Measurements from ENCODE around the gene DCAF8L2.
"Not testable (repeated sequence)": the region's sequence is repeated elsewhere in the genome, so short reads cannot be mapped to it uniquely, and the experiment has no call there.

The DCAF8L2 gene

DNA sequence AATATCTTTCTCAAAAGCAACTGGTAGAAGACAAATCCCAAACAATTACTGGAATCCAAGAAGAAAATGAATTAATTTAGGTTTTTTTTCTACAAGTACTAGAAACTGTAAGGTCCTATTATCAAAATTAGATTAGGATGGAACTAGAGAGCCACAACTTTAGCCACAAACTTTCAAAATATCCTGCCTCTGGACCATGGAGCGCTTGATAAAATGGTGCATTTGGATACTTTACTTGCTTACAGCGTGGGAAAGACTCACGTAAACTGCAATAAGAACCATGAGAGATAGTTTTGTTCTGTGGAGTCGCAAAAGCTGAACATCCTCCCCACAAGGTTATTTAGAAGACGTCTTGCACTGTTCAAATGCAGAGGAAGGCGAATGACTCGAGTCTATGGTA is at the start of gene DCAF8L2:
Gene DCAF8L2, plus strand, starts transcription at position 301 of the 400 bp plus-strand sequence. CDS start 156,552 bp downstream, outside the sequence.
- no peak for FAIRE-seq
- DNase-seq (ENCODE audit: extremely low spot score, insufficient read length, low read depth): no peak

DNA sequence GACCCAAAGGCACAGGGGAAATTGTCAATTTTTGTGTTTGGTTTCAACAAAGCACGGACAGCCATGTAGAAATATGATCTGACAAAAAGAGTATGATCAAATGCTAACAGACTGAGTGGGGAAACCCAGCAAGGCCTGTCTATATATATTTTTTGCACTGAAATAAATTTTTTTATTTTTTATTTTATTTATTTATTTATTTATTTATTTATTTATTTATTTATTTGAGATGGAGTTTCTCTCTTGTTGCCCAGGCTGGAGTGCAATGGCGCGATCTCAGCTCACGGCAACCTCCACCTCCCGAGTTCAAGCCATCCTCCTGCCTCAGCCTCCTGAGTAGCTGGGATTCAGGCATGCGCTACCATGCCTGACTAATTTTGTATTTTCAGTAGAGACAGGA is 49.0 kb upstream of the DCAF8L2 start:
- FAIRE-seq; DNase-seq (ENCODE audit: extremely low spot score, insufficient read length, low read depth): not testable (repeated sequence)

DNA sequence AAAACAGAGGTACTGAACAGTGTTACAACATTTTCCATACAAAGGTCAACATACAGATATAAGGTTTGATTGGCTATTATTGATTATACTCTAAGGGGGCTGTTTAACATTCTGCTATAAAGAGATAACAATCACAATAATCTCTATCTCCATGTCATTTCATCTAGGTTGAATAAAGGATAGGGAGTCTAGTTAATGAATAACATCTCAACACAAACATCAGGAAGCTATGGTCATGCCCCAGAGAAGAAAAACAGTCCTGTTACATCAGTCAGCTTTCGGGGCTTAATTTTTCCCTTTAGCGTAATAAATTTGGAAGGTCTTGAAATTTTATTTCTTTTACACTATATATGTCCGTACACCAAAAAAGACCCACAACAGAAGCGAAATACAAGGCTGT is 41.5 kb upstream of the DCAF8L2 start:
- FAIRE-seq: no peak
- DNase-seq (ENCODE audit: extremely low spot score, insufficient read length, low read depth): no peak

GRCh38 chrX:27549688-27550087 is 40.5 kb upstream of the DCAF8L2 start:
- DNase-seq (ENCODE audit: extremely low spot score, insufficient read length, low read depth) (no peak), FAIRE-seq (no peak)

DNA sequence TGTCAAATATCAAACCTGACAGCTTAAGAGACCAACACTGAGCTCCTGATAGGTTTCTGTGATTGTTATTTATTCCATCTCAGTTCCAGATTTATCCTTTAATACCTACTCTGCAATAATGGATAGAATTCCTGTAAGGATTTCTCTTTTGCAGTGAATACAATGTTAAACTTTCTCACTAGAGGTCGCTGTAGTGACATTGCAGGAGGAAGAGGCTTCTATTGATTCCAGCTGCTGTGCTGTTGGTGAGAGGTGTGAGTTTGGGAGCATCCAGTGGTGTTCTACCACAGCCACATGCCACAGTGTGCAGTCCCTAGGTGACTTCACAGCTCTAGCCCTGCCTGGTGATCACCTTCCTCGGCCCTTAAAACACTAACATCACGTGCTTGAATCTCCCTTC is 34.6 kb upstream of the DCAF8L2 start:
- DNase-seq (ENCODE audit: extremely low spot score, insufficient read length, low read depth): no peak
- FAIRE-seq: no peak

- no peak for DNase-seq (ENCODE audit: extremely low spot score, insufficient read length, low read depth)
- FAIRE-seq: no peak
Measured at GRCh38 chrX:27565992-27566391, 24.2 kb upstream of the DCAF8L2 start.

DNA sequence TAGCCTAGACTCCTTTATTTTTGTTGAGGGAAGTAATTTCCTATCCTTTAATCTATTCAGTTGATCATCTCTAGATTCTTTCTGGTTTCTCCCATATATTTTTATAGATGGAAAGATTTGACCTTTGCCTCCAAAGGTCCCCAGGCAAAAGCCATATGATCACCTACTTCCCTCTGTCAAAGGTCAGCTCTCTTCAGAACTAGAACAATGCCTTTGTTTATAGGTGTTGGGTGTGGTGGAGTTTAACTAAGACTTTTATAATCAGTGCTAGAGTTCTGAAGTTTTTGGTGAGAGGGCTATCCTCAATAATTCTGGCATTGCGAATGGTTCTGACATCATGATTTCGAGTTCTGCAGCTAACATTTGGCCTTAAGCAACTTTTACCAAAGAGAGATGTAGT is 19.0 kb upstream of the DCAF8L2 start:
- DNase-seq (ENCODE audit: extremely low spot score, insufficient read length, low read depth) (no peak), FAIRE-seq (no peak)

DNA sequence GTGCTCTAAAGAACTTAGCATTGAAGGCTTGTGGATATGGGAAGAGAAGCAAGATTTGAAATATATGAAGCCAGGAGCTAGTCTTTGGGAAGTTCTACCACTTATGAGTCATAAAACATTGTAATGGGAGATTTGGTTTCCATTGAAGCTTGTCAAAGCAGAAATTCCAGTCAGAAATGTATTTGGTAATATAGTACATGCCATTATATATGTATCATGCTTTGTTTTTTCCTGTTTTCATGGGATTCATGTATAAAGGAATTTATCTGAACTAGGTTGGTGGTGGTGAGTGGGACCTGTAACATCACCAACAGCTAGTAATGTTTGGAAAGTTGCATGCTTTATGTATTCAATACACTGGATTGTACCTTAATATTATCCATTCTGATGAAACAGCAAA is 14.6 kb upstream of the DCAF8L2 start:
- DNase-seq (ENCODE audit: extremely low spot score, insufficient read length, low read depth): no peak
- no peak for FAIRE-seq

- DNase-seq (ENCODE audit: extremely low spot score, insufficient read length, low read depth) (no peak), FAIRE-seq (no peak)
Measured at GRCh38 chrX:27583976-27584375, 6.2 kb upstream of the DCAF8L2 start.

- no peak for DNase-seq (ENCODE audit: extremely low spot score, insufficient read length, low read depth)
- no peak for FAIRE-seq
Measured at GRCh38 chrX:27591938-27592337, 1.8 kb downstream of the DCAF8L2 start.

DNA sequence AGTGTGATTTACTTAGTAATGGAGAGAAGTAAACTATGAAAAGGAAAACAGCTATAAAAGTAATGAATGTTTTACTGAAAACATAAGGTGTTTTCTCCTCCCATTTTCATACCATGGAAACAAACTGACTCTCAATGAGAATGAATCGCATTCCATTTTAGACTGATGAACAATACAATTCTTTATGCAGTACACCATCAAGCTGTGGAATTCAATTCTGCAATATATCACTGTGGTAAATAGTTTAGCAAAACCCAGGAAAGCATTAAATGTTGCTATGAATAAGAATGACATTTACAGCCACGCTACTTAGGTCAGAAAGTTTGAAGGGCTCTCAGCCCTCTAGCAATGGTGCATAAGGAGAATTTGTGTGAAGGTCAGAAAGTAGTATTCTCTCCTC is 7.4 kb downstream of the DCAF8L2 start:
- FAIRE-seq (no peak), DNase-seq (ENCODE audit: extremely low spot score, insufficient read length, low read depth) (no peak)

GRCh38 chrX:27598312-27598711 is 8.2 kb downstream of the DCAF8L2 start:
- FAIRE-seq: no peak
- no peak for DNase-seq (ENCODE audit: extremely low spot score, insufficient read length, low read depth)

GRCh38 chrX:27599928-27600327 is 9.8 kb downstream of the DCAF8L2 start:
- FAIRE-seq (no peak), DNase-seq (ENCODE audit: extremely low spot score, insufficient read length, low read depth) (no peak)

GRCh38 chrX:27600686-27601085 is 10.5 kb downstream of the DCAF8L2 start:
- FAIRE-seq (no peak), DNase-seq (ENCODE audit: extremely low spot score, insufficient read length, low read depth) (no peak)

DNA sequence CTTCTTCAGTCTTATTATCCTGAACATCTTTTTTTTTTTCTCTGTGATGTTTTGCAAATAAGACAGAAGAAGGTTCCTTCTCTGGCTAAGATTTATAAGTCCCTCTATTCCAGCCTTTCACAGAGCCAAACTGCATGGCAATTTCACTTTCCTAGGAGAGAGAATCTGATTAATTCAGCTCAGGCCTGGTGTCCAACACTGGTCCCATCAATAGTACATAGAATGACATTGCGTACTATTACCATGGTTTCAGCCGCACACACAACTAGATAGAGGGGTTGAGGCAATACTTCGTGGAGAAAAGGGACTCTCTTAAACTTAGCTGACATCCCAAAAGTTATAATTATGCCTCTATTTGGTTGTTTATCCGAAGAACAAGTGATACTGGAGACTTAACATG is 18.5 kb downstream of the DCAF8L2 start:
- no peak for DNase-seq (ENCODE audit: extremely low spot score, insufficient read length, low read depth)
- FAIRE-seq: no peak

DNA sequence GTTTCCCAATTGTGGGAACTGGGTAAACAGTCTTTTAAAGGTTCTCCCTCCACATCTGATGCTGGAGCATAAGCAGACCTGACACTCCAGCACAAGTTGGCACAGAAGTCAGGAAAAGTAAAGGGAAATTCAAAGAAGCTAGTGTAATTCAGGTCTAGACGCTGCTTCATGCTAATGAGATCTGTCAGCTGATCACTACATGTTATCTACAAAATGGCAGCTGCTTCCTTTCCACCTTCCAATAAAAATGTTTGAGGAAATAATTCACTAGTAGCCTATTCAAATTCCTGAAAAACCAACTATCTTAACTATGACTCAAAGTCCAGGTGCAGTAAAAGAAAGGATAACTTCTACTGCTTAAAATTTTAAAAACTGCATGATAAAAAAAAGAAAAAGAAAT is 29.3 kb downstream of the DCAF8L2 start:
- no peak for DNase-seq (ENCODE audit: extremely low spot score, insufficient read length, low read depth)
- FAIRE-seq: no peak

DNA sequence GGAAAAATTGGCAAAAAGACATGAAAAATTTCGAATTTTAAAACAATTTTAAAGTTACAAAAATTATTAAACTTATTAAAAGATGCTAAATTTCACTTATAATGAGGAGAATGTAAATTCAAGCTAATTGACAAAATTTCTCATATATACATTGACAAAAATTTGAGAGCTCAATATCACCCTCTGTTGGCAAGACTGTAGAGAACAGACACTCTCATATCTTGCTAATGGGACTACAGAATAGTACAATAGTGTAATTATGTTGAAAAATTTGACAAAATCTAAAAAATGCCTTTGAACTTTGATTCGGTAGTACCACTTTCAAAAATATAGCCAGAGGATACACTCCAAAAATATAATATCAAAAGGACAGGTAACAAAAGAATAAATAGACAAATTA is 29.8 kb downstream of the DCAF8L2 start:
- FAIRE-seq (no peak), DNase-seq (ENCODE audit: extremely low spot score, insufficient read length, low read depth) (no peak)

DNA sequence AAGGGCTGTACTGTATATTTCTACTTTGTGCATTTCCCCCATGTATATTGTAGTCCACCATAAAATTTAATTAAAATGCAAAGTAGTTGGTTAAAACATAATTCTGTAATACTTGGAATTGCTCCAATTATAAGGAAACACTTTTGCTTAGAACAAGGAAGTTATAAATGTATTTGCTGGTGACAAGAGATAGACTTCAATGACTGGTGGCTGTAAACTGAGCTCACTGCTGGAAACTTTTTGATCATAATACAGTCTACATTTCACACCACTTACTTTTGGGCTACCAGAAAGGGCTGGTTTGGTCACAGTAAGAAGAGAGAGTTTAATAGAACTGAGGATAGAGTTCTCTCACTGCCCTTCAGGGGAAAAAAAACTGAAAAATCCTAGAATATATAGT is 32.7 kb downstream of the DCAF8L2 start:
- FAIRE-seq (no peak), DNase-seq (ENCODE audit: extremely low spot score, insufficient read length, low read depth) (no peak)

DNA sequence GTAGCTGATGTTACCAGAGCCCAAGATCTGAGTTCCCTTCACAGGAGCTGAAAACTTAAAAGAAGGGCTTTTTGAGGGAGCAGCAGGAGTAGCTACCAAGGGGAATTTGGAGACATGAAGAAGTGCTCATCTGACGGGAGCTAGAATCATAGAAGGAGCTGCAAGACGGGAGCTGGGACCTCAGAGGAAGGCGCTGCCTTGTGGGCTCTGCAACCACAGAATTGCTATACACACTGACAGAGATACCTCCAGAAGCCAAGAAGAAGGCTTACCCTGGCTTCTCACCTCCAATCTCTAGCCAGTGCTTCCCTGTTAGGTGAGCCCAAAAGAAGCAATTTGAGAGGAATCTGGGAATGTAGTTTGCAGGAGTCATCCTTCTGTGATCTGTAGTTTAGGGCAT is 35.9 kb downstream of the DCAF8L2 start:
- FAIRE-seq (no peak), DNase-seq (ENCODE audit: extremely low spot score, insufficient read length, low read depth) (no peak)

DNA sequence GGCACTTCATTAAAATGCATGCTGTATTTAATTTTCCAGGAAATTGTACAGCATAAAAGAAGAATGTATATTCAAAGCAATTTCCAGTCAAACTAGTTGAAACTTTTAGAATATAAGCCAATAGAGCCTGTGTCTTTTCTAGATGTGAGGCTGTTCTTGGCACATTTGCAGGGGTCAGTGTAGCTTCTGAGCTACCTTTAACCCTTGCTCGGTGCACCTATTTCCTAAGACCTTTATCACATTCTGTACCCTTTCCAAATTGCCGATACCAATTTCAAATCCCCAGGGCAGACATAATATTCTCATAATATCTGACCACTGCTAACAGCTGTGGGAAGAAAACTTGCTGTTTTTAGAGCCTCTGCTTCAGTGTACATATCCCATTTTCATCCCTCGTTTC is 43.2 kb downstream of the DCAF8L2 start:
- DNase-seq (ENCODE audit: extremely low spot score, insufficient read length, low read depth): no peak
- no peak for FAIRE-seq

- DNase-seq (ENCODE audit: extremely low spot score, insufficient read length, low read depth) (no peak), FAIRE-seq (no peak)
Measured at GRCh38 chrX:27656581-27656980, 66.4 kb downstream of the DCAF8L2 start.

- no peak for FAIRE-seq
- DNase-seq (ENCODE audit: extremely low spot score, insufficient read length, low read depth): no peak
Measured at GRCh38 chrX:27660878-27661277, 70.7 kb downstream of the DCAF8L2 start.

DNA sequence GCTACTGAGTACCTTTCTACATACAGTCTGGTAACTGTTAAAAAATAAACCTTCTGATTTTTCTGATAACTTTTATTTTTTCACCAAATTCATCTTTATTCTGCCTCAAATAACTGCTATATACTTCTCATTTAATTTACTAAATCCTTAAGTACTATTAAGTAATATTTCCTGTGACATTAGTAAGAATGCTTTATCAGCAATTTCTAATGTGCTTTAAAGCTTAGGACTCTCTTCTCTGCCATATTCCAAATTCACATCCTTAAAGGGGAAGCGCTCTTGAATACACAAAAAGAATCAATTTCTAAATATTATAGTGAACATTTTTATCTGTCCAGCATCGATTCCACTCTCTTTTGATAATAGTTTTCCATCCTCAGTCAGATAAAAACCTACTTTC is 81.1 kb downstream of the DCAF8L2 start:
- FAIRE-seq: no peak
- DNase-seq (ENCODE audit: extremely low spot score, insufficient read length, low read depth): no peak

Data from GM18507 (cell line).